Measurements from ENCODE around the gene SUFU.

Gene SUFU

GRCh38 chr10:102484021-102484420 is 19.8 kb upstream of the SUFU start:
- DNase-seq: no peak
- H2BK15ac ChIP-seq (ENCODE audit: low read depth, poor library complexity, severe bottlenecking): no peak overlapping the region
- H2AK5ac ChIP-seq (ENCODE audit: low read length, severe bottlenecking): no peak overlapping the region
- no peaks in the 10 kb centered on the region for H3K27me3 ChIP-seq (ENCODE audit: control insufficient read depth in 1 of 2, insufficient read depth in 1 of 2, low read length in 2 of 2)
- no peak overlapping the region for H2BK5ac ChIP-seq (ENCODE audit: low read depth, low read length, poor library complexity, severe bottlenecking)
- no peak overlapping the region for H2BK12ac ChIP-seq (ENCODE audit: low read length in 2 of 2)
- no peak overlapping the region for H4K8ac ChIP-seq (ENCODE audit: low read length)
- H3K4ac ChIP-seq (ENCODE audit: low read depth in 1 of 2, low read length in 2 of 2): no peak overlapping the region
- no peaks in the 10 kb centered on the region for H3K4me1 ChIP-seq (ENCODE audit: control insufficient read depth, insufficient read depth, low read depth, low read length)
- no peak overlapping the region for H3K9ac ChIP-seq (ENCODE audit: low read length)
- no peak overlapping the region for H4K91ac ChIP-seq (ENCODE audit: low read length)
- no peaks in the 10 kb centered on the region for H3K9me3 ChIP-seq (ENCODE audit: control insufficient read depth, low read length)
- no peak overlapping the region for H3K14ac ChIP-seq (ENCODE audit: low read length in 2 of 2)
- H3K36me3 ChIP-seq (ENCODE audit: control insufficient read depth in 1 of 2, insufficient read depth in 2 of 2, low read depth in 1 of 2, low read length in 2 of 2): peaks cover 98% of the 10 kb centered on the region in 2 experiments
- no peak overlapping the region for H3K27ac ChIP-seq (ENCODE audit: low read length, poor library complexity, severe bottlenecking)
- peaks cover 38% of the 10 kb centered on the region for H3K79me1 ChIP-seq (replicated peaks; ENCODE audit: low read length, poor library complexity, severe bottlenecking)
- H3K18ac ChIP-seq (ENCODE audit: low read depth in 1 of 2, low read length in 2 of 2): no peak overlapping the region
- H2BK120ac ChIP-seq (ENCODE audit: low read depth, low read length): no peak overlapping the region
- H3K4me3 ChIP-seq (ENCODE audit: insufficient read depth in 1 of 2, low read depth in 1 of 2, low read length in 2 of 2): no peak overlapping the region
- no peak overlapping the region for H3K23ac ChIP-seq (ENCODE audit: low read length in 2 of 2)
- no peak overlapping the region for H3K4me2 ChIP-seq (ENCODE audit: low read length, poor library complexity, severe bottlenecking)
- H2AFZ ChIP-seq (ENCODE audit: low read depth, low read length): no peak overlapping the region
- WGBS: 99% methylated on average over 13 of the region's 13 CpGs

GRCh38 chr10:102485093-102485784 is 18.5 kb upstream of the SUFU start:
- Histone ChIP-seq H3K14ac (ENCODE audit: low read length in 2 of 2) (no peak overlapping the region), H2BK12ac (ENCODE audit: low read length in 2 of 2) (no peak overlapping the region), H2BK5ac (ENCODE audit: low read depth, low read length, poor library complexity, severe bottlenecking) (no peak overlapping the region), H2AK5ac (ENCODE audit: low read length, severe bottlenecking) (no peak overlapping the region), H3K79me1 (replicated peaks; ENCODE audit: low read length, poor library complexity, severe bottlenecking) (peaks cover 38% of the 10 kb centered on the region), H3K4me3 (ENCODE audit: insufficient read depth in 1 of 2, low read depth in 1 of 2, low read length in 2 of 2) (no peak overlapping the region), H3K27me3 (ENCODE audit: control insufficient read depth in 1 of 2, insufficient read depth in 1 of 2, low read length in 2 of 2) (no peaks in the 10 kb centered on the region), H3K27ac (ENCODE audit: low read length, poor library complexity, severe bottlenecking) (no peak overlapping the region), H4K91ac (ENCODE audit: low read length) (no peak overlapping the region), H3K4ac (ENCODE audit: low read depth in 1 of 2, low read length in 2 of 2) (no peak overlapping the region), H3K4me1 (ENCODE audit: control insufficient read depth, insufficient read depth, low read depth, low read length) (no peaks in the 10 kb centered on the region), H3K23ac (ENCODE audit: low read length in 2 of 2) (no peak overlapping the region), H3K18ac (ENCODE audit: low read depth in 1 of 2, low read length in 2 of 2) (no peak overlapping the region), H2BK15ac (ENCODE audit: low read depth, poor library complexity, severe bottlenecking) (no peak overlapping the region), H2BK120ac (ENCODE audit: low read depth, low read length) (no peak overlapping the region), H4K8ac (ENCODE audit: low read length) (no peak overlapping the region), H3K36me3 (ENCODE audit: control insufficient read depth in 1 of 2, insufficient read depth in 2 of 2, low read depth in 1 of 2, low read length in 2 of 2) (peaks cover 86 to 96% of the 10 kb centered on the region in 2 experiments), H2AFZ (ENCODE audit: low read depth, low read length) (no peak overlapping the region), H3K9me3 (ENCODE audit: control insufficient read depth, low read length) (no peaks in the 10 kb centered on the region), H3K4me2 (ENCODE audit: low read length, poor library complexity, severe bottlenecking) (no peak overlapping the region), H3K9ac (ENCODE audit: low read length) (no peak overlapping the region)
- WGBS: 91% methylated on average over 18 of the region's 18 CpGs
- DNase-seq: no peak

- H2BK15ac ChIP-seq (ENCODE audit: low read depth, poor library complexity, severe bottlenecking): no peak overlapping the region
- no peak overlapping the region for H2AK5ac ChIP-seq (ENCODE audit: low read length, severe bottlenecking)
- no peak overlapping the region for H3K4ac ChIP-seq (ENCODE audit: low read depth in 1 of 2, low read length in 2 of 2)
- H3K23ac ChIP-seq (ENCODE audit: low read length in 2 of 2): no peak overlapping the region
- no peak overlapping the region for H2BK12ac ChIP-seq (ENCODE audit: low read length in 2 of 2)
- peaks cover 14% of the 10 kb centered on the region for H3K4me1 ChIP-seq (ENCODE audit: control insufficient read depth, insufficient read depth, low read depth, low read length)
- H2BK5ac ChIP-seq (ENCODE audit: low read depth, low read length, poor library complexity, severe bottlenecking): no peak overlapping the region
- no peak overlapping the region for H3K4me2 ChIP-seq (ENCODE audit: low read length, poor library complexity, severe bottlenecking)
- H4K8ac ChIP-seq (ENCODE audit: low read length): no peak overlapping the region
- no peak overlapping the region for H3K4me3 ChIP-seq (ENCODE audit: insufficient read depth in 1 of 2, low read depth in 1 of 2, low read length in 2 of 2)
- no peak overlapping the region for H3K9ac ChIP-seq (ENCODE audit: low read length)
- H3K36me3 ChIP-seq (ENCODE audit: control insufficient read depth in 1 of 2, insufficient read depth in 2 of 2, low read depth in 1 of 2, low read length in 2 of 2): peaks cover 47 to 51% of the 10 kb centered on the region in 2 experiments
- H3K14ac ChIP-seq (ENCODE audit: low read length in 2 of 2): no peak overlapping the region
- H3K27me3 ChIP-seq (ENCODE audit: control insufficient read depth in 1 of 2, insufficient read depth in 1 of 2, low read length in 2 of 2): no peaks in the 10 kb centered on the region
- no peak for DNase-seq
- 100% methylated on average over 2 of the region's 4 CpGs for WGBS
- H2AFZ ChIP-seq (ENCODE audit: low read depth, low read length): no peak overlapping the region
- no peak overlapping the region for H3K27ac ChIP-seq (ENCODE audit: low read length, poor library complexity, severe bottlenecking)
- H2BK120ac ChIP-seq (ENCODE audit: low read depth, low read length): no peak overlapping the region
- no peaks in the 10 kb centered on the region for H3K9me3 ChIP-seq (ENCODE audit: control insufficient read depth, low read length)
- H3K18ac ChIP-seq (ENCODE audit: low read depth in 1 of 2, low read length in 2 of 2): no peak overlapping the region
- peaks cover 13% of the 10 kb centered on the region for H3K79me1 ChIP-seq (replicated peaks; ENCODE audit: low read length, poor library complexity, severe bottlenecking)
- no peak overlapping the region for H4K91ac ChIP-seq (ENCODE audit: low read length)
These were observed 12.6 kb upstream of the SUFU start for GRCh38 chr10:102491136-102491535.

GRCh38 chr10:102492344-102492939 is 11.3 kb upstream of the SUFU start:
- peaks cover 35 to 43% of the 10 kb centered on the region in 2 experiments for H3K36me3 ChIP-seq (ENCODE audit: control insufficient read depth in 1 of 2, insufficient read depth in 2 of 2, low read depth in 1 of 2, low read length in 2 of 2)
- 97% methylated on average over 5 of the region's 7 CpGs for WGBS

More at GRCh38 chr10:102492344-102492939, 11.3 kb upstream of the SUFU start:
- H3K9ac ChIP-seq (ENCODE audit: low read length): peak overlapping the region; percentile 5
- H3K4me2 ChIP-seq (ENCODE audit: low read length, poor library complexity, severe bottlenecking): no peak overlapping the region
- no peak overlapping the region for H4K91ac ChIP-seq (ENCODE audit: low read length)
- H2BK15ac ChIP-seq (ENCODE audit: low read depth, poor library complexity, severe bottlenecking): no peak overlapping the region
- H3K79me1 ChIP-seq (replicated peaks; ENCODE audit: low read length, poor library complexity, severe bottlenecking): peaks cover 6% of the 10 kb centered on the region
- H4K8ac ChIP-seq (ENCODE audit: low read length): no peak overlapping the region
- no peaks in the 10 kb centered on the region for H3K27me3 ChIP-seq (ENCODE audit: control insufficient read depth in 1 of 2, insufficient read depth in 1 of 2, low read length in 2 of 2)
- no peak overlapping the region for H3K14ac ChIP-seq (ENCODE audit: low read length in 2 of 2)
- H2BK5ac ChIP-seq (ENCODE audit: low read depth, low read length, poor library complexity, severe bottlenecking): no peak overlapping the region
- no peak overlapping the region for H3K23ac ChIP-seq (ENCODE audit: low read length in 2 of 2)
- H3K4me3 ChIP-seq (ENCODE audit: insufficient read depth in 1 of 2, low read depth in 1 of 2, low read length in 2 of 2): no peak overlapping the region
- no peak overlapping the region for H2AFZ ChIP-seq (ENCODE audit: low read depth, low read length)
- H3K27ac ChIP-seq (ENCODE audit: low read length, poor library complexity, severe bottlenecking): no peak overlapping the region
- H3K4me1 ChIP-seq (ENCODE audit: control insufficient read depth, insufficient read depth, low read depth, low read length): peaks cover 15% of the 10 kb centered on the region
- no peak overlapping the region for H2AK5ac ChIP-seq (ENCODE audit: low read length, severe bottlenecking)
- no peaks in the 10 kb centered on the region for H3K9me3 ChIP-seq (ENCODE audit: control insufficient read depth, low read length)
- DNase-seq: no peak
- no peak overlapping the region for H2BK120ac ChIP-seq (ENCODE audit: low read depth, low read length)
- no peak overlapping the region for H2BK12ac ChIP-seq (ENCODE audit: low read length in 2 of 2)
- no peak overlapping the region for H3K18ac ChIP-seq (ENCODE audit: low read depth in 1 of 2, low read length in 2 of 2)
- no peak overlapping the region for H3K4ac ChIP-seq (ENCODE audit: low read depth in 1 of 2, low read length in 2 of 2)

Data from mesenchymal stem cell (in vitro differentiated cells and primary cell).